ENCODE results near the gene GALNTL6. TPM values are rescaled to one million over a fixed set of nuclear protein-coding genes. Genes with fewer than 3 reads are reported as not detected.

The GALNTL6 gene
- total and polyA plus RNA-seq, 2 of the 4 experiments (the other 2 are of a cell fraction): under 0.01 TPM; not detected in 1

GRCh38 chr4:173056710-173057109 is 1243.5 kb downstream of the GALNTL6 start:
- H3K23ac ChIP-seq (ENCODE audit: low read depth, low read length): no peak overlapping the region
- no peak overlapping the region for H3K4me3 ChIP-seq (ENCODE audit: insufficient read depth, low read depth, low read length)
- WGBS, 2 experiments (ENCODE audit: extremely low coverage in 2 of 2, insufficient read length in 1 of 2): no CpG with 5 or more reads among the region's 2 CpGs
- intact Hi-C loops (cut with micrococcal nuclease): no loop called here
- H2AFZ ChIP-seq (replicated peaks; ENCODE audit: low read length, poor library complexity): no peak overlapping the region
- no peak overlapping the region for H3K4me2 ChIP-seq (ENCODE audit: low read depth, low read length)
- no peak for ATAC-seq (ENCODE audit: low read depth)
- no peak overlapping the region for H3K56ac ChIP-seq (ENCODE audit: extremely low read depth, insufficient read depth, low read length)
- H3K9ac ChIP-seq (ENCODE audit: low read depth, low read length): no peak overlapping the region
- H3K9me1 ChIP-seq (ENCODE audit: insufficient read depth, low read length): no peaks in the 10 kb centered on the region; the same call in 1 of the 2 replicates
- no peak overlapping the region for H4K91ac ChIP-seq (ENCODE audit: insufficient read depth, low read depth, low read length)
- dilution Hi-C loops (cut with HindIII; ENCODE audit: low sequenced_read_pairs, unreplicated experiment): no loop called here
- no peak overlapping the region for H2AK9ac ChIP-seq (replicated peaks; ENCODE audit: low read depth, low read length, poor library complexity)
- H3K27ac ChIP-seq (ENCODE audit: insufficient read depth, low read length): no peak overlapping the region
- no peak overlapping the region for H2BK5ac ChIP-seq (ENCODE audit: low read depth, low read length, poor library complexity, severe bottlenecking)
- H2AK5ac ChIP-seq (ENCODE audit: low read depth, low read length): no peak overlapping the region
- H4K20me1 ChIP-seq (ENCODE audit: insufficient read depth, low read length): no peaks in the 10 kb centered on the region
- no peak overlapping the region for H4K5ac ChIP-seq (ENCODE audit: low read depth, low read length)
- H3K4me1 ChIP-seq (ENCODE audit: control insufficient read depth, insufficient read depth, low read length): no peaks in the 10 kb centered on the region
- H3K4ac ChIP-seq (ENCODE audit: low read depth, low read length): no peak overlapping the region
- H3K9me3 ChIP-seq (ENCODE audit: control insufficient read depth, insufficient read depth, low read length): no peaks in the 10 kb centered on the region
- H2BK120ac ChIP-seq (ENCODE audit: low read depth, low read length): no peak overlapping the region
- no peak overlapping the region for H3K14ac ChIP-seq (replicated peaks; ENCODE audit: low read depth, low read length)
- H3K36me3 ChIP-seq (ENCODE audit: control insufficient read depth, insufficient read depth, low read length): no peaks in the 10 kb centered on the region
- no peak for TF ChIP-seq MXI1 (IDR thresholded peaks at IDR 0.05; ENCODE audit: borderline replicate concordance, low read depth, low read length)
- no peak for TF ChIP-seq NFE2L2 (IDR thresholded peaks at IDR 0.05; ENCODE audit: low read depth, low read length)
- no peak for TF ChIP-seq CTCF (conservative IDR thresholded peaks at IDR 0.05; ENCODE audit: low read depth, low read length)
- TF ChIP-seq FOS (IDR thresholded peaks at IDR 0.05; ENCODE audit: low read depth, low read length): no peak
- TF ChIP-seq MAZ (IDR thresholded peaks at IDR 0.05; ENCODE audit: borderline replicate concordance, low read depth, low read length): no peak
- TF ChIP-seq ELK1 (IDR thresholded peaks at IDR 0.05; ENCODE audit: borderline replicate concordance, low read depth, low read length): no peak
- no peak for TF ChIP-seq RAD21 (IDR thresholded peaks at IDR 0.05; ENCODE audit: low read length)
- TF ChIP-seq CEBPB (IDR thresholded peaks at IDR 0.05; ENCODE audit: low read depth, low read length): no peak
- no peak for TF ChIP-seq RCOR1 (IDR thresholded peaks at IDR 0.05; ENCODE audit: insufficient replicate concordance, low read length)
- TF ChIP-seq SMC3 (IDR thresholded peaks at IDR 0.05; ENCODE audit: low read depth, low read length): no peak
- no TSS peak for BruUV-seq (replicated peaks)
- H2BK15ac ChIP-seq (ENCODE audit: low read depth, low read length): no peak overlapping the region
- CTCF ChIA-PET: interaction anchor here (0.6 to 0.8 kb wide), 2 partner anchors 44 to 171 kb away, joined by 3 read pairs; no protein-coding TSS in a partner anchor
- no peaks in the 10 kb centered on the region for H3K27me3 ChIP-seq (ENCODE audit: control insufficient read depth, insufficient read depth, low read length)
- H3K79me1 ChIP-seq (ENCODE audit: low read depth in 1 of 2, low read length in 2 of 2): no peaks in the 10 kb centered on the region
- DNase-seq: no peak
- POLR2A ChIA-PET (ENCODE audit: unreplicated experiment): no interaction called here
- in situ Hi-C loops (cut with MboI; ENCODE audit: low sequenced_read_pairs): no loop called here
- H3K18ac ChIP-seq (ENCODE audit: low read depth, low read length): no peak overlapping the region
- no peak overlapping the region for H2BK20ac ChIP-seq (ENCODE audit: low read depth, low read length)
- H4K8ac ChIP-seq (ENCODE audit: low read depth in 2 of 2, low read length in 2 of 2): no peak overlapping the region
